Kidney (tissue), 14 donors: ENCODE data around the gene TGFB1I1. TPM values are rescaled to one million over a fixed set of nuclear protein-coding genes. Genes with fewer than 3 reads are reported as not detected.

Experiments used
- DNase-seq, 5 donors: peaks; one replicate each; pipeline ENCODE4 v3.0.0-alpha.2; 2013 to 2020
- FAIRE-seq: peaks from 2 replicates; lab custom pipeline; 2012; peaks lifted over from hg19 to GRCh38; lab: Jason Lieb, UNC
- H3K27ac ChIP-seq, 2 donors: one replicate each; pipeline ENCODE4 v1.7.0; 2013; ENCODE audit warnings: low read depth in 2 of 2, low read length in 2 of 2, inconsistent platforms in 1 of 2
- H3K27me3 ChIP-seq: one replicate; pipeline ENCODE4 v1.7.1; 2013; ENCODE audit warnings: low read length, inconsistent platforms; ENCODE audit not compliant: control insufficient read depth, insufficient read depth
- H3K36me3 ChIP-seq, 3 donors: one replicate each; pipeline versions ENCODE4 v1.7.0 to v1.7.1; 2013; ENCODE audit warnings: low read length in 3 of 3, control low read depth in 1 of 3, inconsistent platforms in 1 of 3; ENCODE audit not compliant: insufficient read depth in 3 of 3, control insufficient read depth in 2 of 3
- H3K4me1 ChIP-seq, 3 donors: one replicate each; pipeline versions ENCODE4 v1.7.0 to v1.7.1; 2013; ENCODE audit warnings: low read length in 3 of 3, inconsistent platforms in 1 of 3, low read depth in 1 of 3; ENCODE audit not compliant: control insufficient read depth in 2 of 3, insufficient read depth in 2 of 3
- H3K4me3 ChIP-seq, 3 donors: one replicate each; pipeline versions ENCODE4 v1.7.0 to v1.8.1; 2013; ENCODE audit warnings: low read length in 3 of 3, control low read depth in 1 of 3, inconsistent platforms in 1 of 3
- H3K9ac ChIP-seq, 3 donors: one replicate each; pipeline versions ENCODE4 v1.7.0 to v1.7.1; 2013; ENCODE audit warnings: low read length in 3 of 3, control low read depth in 1 of 3, inconsistent platforms in 1 of 3
- H3K9me3 ChIP-seq, 3 donors: one replicate each; pipeline versions ENCODE4 v1.7.0 to v1.7.1; 2013; ENCODE audit warnings: low read length in 3 of 3, control low read depth in 1 of 3, inconsistent platforms in 1 of 3; ENCODE audit not compliant: control insufficient read depth in 2 of 3, insufficient read depth in 1 of 3
- intact Hi-C: fragments of 100-400 bp; cut with DNase I; formaldehyde crosslinking; loops from one replicate; pipeline ENCODE4 v1.11.1; 2022
- polyA plus RNA-seq: library from polyadenylated mRNA; stranded (reverse); fragments of 350-450 nt; fragmentation: Illumina TruSeq; extraction: RNeasy Lipid Tissue Mini Kit (QIAGEN cat#74804); gene quantifications from one replicate; pipeline ENCODE4 v1.2.3, GENCODE V29; 2014; ENCODE audit warnings: low read depth, low replicate concordance; ENCODE audit not compliant: insufficient read depth
- total RNA-seq: library from RNA; stranded (reverse); fragmentation: NEBNext Ultra II Directional; extraction: Animal tissue kit (Norgen Biotek cat#: 25700); gene quantifications from one replicate; pipeline ENCODE4 v1.2.1, GENCODE V29; 2021
- TF ChIP-seq, protein P1 (sequence below): IDR thresholded peaks from 3 replicates; pipeline ENCODE4 v1.5.1; 2012; ENCODE audit warnings: mild to moderate bottlenecking, moderate library complexity, borderline replicate concordance; ENCODE audit not compliant: insufficient read depth; ENCODE audit errors: extremely low read depth
- donor health status: control.
- donor health status: control.
- donor health status: control.
- donor health status: control.
- donor health status: control.
- donor health status: DM: yes; HTN: yes; CAD: no.
- donor health status: Normal renal cell carcinoma (clear cell type).

Gene TGFB1I1
- total and polyA plus RNA-seq, 2 donors from 2014 or later = 27.5 to 54.4 TPM

GRCh38 chr16:31428638-31429247 lies 43.2 kb upstream of the TGFB1I1 start:
- no peak overlapping the region for H3K9ac ChIP-seq
- DNase-seq = peak in 1 of 5 donors; percentile 4
- no peaks in the 10 kb centered on the region for H3K9me3 ChIP-seq
- TF ChIP-seq, protein P1, sequence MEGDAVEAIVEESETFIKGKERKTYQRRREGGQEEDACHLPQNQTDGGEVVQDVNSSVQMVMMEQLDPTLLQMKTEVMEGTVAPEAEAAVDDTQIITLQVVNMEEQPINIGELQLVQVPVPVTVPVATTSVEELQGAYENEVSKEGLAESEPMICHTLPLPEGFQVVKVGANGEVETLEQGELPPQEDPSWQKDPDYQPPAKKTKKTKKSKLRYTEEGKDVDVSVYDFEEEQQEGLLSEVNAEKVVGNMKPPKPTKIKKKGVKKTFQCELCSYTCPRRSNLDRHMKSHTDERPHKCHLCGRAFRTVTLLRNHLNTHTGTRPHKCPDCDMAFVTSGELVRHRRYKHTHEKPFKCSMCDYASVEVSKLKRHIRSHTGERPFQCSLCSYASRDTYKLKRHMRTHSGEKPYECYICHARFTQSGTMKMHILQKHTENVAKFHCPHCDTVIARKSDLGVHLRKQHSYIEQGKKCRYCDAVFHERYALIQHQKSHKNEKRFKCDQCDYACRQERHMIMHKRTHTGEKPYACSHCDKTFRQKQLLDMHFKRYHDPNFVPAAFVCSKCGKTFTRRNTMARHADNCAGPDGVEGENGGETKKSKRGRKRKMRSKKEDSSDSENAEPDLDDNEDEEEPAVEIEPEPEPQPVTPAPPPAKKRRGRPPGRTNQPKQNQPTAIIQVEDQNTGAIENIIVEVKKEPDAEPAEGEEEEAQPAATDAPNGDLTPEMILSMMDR = no peak
- H3K4me1 ChIP-seq = peaks cover 0 to 2% (median 0%) of the 10 kb centered on the region in 3 donors
- H3K36me3 ChIP-seq = no peaks in the 10 kb centered on the region
- intact Hi-C loops = no loop called here
- H3K27me3 ChIP-seq = no peaks in the 10 kb centered on the region
- H3K4me3 ChIP-seq = no peak overlapping the region
- H3K27ac ChIP-seq = no peak overlapping the region
- FAIRE-seq = no peak

DNA sequence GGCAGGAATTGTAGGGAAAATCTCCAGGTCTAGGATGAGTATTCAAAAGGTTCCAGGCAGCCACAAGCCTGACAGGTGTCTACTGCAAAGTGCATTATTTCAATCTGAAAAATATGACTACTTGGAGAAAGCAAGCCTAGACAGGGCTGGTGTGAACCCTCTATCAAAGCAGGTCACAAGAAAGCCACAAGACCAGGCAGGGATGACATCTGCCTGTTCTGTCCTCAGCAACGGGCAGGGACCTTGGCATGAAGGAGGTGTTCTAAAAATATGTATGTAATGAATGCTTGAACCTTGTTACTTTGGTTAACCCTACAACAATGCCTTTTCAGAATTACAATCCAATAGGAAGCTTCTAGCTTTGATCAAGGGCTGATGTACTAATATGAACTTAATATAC lies 42.6 kb upstream of the TGFB1I1 start:
- no peak overlapping the region for H3K27ac ChIP-seq
- FAIRE-seq = no peak

GRCh38 chr16:31429796-31430195 lies 42.2 kb upstream of the TGFB1I1 start:
- Histone ChIP-seq H3K4me3 (no peak overlapping the region), H3K9me3 (no peaks in the 10 kb centered on the region), H3K9ac (no peak overlapping the region), H3K27me3 (no peaks in the 10 kb centered on the region), H3K4me1 (peaks cover 0 to 2% (median 0%) of the 10 kb centered on the region in 3 donors), H3K27ac (no peak overlapping the region), H3K36me3 (no peaks in the 10 kb centered on the region)
- intact Hi-C loops = no loop called here
- DNase-seq (no peak), FAIRE-seq (no peak)
- TF ChIP-seq, protein P1 = no peak

More for the DNA sequence above, 42.6 kb upstream of the TGFB1I1 start:
- intact Hi-C loops = no loop called here
- Histone ChIP-seq H3K4me1 (peaks cover 0 to 2% (median 0%) of the 10 kb centered on the region in 3 donors), H3K9me3 (no peaks in the 10 kb centered on the region), H3K9ac (no peak overlapping the region), H3K4me3 (no peak overlapping the region), H3K27me3 (no peaks in the 10 kb centered on the region), H3K36me3 (no peaks in the 10 kb centered on the region)
- peak in 1 of 5 donors; percentile 10 for DNase-seq
- TF ChIP-seq, protein P1 = no peak
